ENCODE data around the gene ABCA13.

The ABCA13 gene

GRCh38 chr7:48665353-48666135 is 494.3 kb downstream of the ABCA13 start:
- no peak overlapping the region for H3K4me3 ChIP-seq (ENCODE audit: low read length)
- no peak for TF ChIP-seq CTCF (conservative IDR thresholded peaks at IDR 0.05; ENCODE audit: low read length)

GRCh38 chr7:48667407-48667806 is 496.1 kb downstream of the ABCA13 start:
- no peak for TF ChIP-seq CTCF (conservative IDR thresholded peaks at IDR 0.05; ENCODE audit: low read length)
- no peak for DNase-seq (ENCODE audit: low read depth)
- H3K4me3 ChIP-seq (ENCODE audit: low read length): no peak overlapping the region

More at GRCh38 chr7:48665353-48666135, 494.3 kb downstream of the ABCA13 start:
- no peak for DNase-seq (ENCODE audit: low read depth)

GRCh38 chr7:48671656-48672055 is 500.4 kb downstream of the ABCA13 start:
- DNase-seq (ENCODE audit: low read depth): no peak
- no peak for TF ChIP-seq CTCF (conservative IDR thresholded peaks at IDR 0.05; ENCODE audit: low read length)
- H3K4me3 ChIP-seq (ENCODE audit: low read length): no peak overlapping the region

GRCh38 chr7:48681006-48681405 is 509.7 kb downstream of the ABCA13 start:
- no peak for TF ChIP-seq CTCF (conservative IDR thresholded peaks at IDR 0.05; ENCODE audit: low read length)
- DNase-seq (ENCODE audit: low read depth): no peak
- H3K4me3 ChIP-seq (ENCODE audit: low read length): no peak overlapping the region

GRCh38 chr7:48691788-48692187 is 520.5 kb downstream of the ABCA13 start:
- no peak overlapping the region for H3K4me3 ChIP-seq (ENCODE audit: low read length)
- DNase-seq (ENCODE audit: low read depth): no peak
- TF ChIP-seq CTCF (conservative IDR thresholded peaks at IDR 0.05; ENCODE audit: low read length): no peak
